Fibroblast of pulmonary artery (primary cell): Measurements from ENCODE around the gene DCTD.

ENCODE experiments used
- DNase-seq: peaks from one replicate; pipeline ENCODE4 v3.0.0-alpha.2; 2010; ENCODE audit warnings: low read depth
- H3K4me3 ChIP-seq: replicated peaks from 2 replicates; pipeline ENCODE4 v1.5.1; 2011; ENCODE audit warnings: low read depth, mild to moderate bottlenecking, control low read depth, low read length, moderate library complexity
- TF ChIP-seq, protein P1 (sequence below): IDR thresholded peaks from 2 replicates; pipeline ENCODE4 v1.5.1; 2011; ENCODE audit warnings: mild to moderate bottlenecking, control low read depth, low read length, inconsistent platforms; ENCODE audit errors: missing control alignments

Gene DCTD

GRCh38 chr4:182914357-182914756 lies 2.8 kb downstream of the DCTD start:
- TF ChIP-seq, protein P1, sequence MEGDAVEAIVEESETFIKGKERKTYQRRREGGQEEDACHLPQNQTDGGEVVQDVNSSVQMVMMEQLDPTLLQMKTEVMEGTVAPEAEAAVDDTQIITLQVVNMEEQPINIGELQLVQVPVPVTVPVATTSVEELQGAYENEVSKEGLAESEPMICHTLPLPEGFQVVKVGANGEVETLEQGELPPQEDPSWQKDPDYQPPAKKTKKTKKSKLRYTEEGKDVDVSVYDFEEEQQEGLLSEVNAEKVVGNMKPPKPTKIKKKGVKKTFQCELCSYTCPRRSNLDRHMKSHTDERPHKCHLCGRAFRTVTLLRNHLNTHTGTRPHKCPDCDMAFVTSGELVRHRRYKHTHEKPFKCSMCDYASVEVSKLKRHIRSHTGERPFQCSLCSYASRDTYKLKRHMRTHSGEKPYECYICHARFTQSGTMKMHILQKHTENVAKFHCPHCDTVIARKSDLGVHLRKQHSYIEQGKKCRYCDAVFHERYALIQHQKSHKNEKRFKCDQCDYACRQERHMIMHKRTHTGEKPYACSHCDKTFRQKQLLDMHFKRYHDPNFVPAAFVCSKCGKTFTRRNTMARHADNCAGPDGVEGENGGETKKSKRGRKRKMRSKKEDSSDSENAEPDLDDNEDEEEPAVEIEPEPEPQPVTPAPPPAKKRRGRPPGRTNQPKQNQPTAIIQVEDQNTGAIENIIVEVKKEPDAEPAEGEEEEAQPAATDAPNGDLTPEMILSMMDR, result no peak
- DNase-seq, result no peak
- no peak overlapping the region for H3K4me3 ChIP-seq

- DNase-seq, result no peak
- TF ChIP-seq, protein P1, result no peak
- no peak overlapping the region for H3K4me3 ChIP-seq
These were observed 3.6 kb downstream of the DCTD start for GRCh38 chr4:182913621-182914020.

DNA sequence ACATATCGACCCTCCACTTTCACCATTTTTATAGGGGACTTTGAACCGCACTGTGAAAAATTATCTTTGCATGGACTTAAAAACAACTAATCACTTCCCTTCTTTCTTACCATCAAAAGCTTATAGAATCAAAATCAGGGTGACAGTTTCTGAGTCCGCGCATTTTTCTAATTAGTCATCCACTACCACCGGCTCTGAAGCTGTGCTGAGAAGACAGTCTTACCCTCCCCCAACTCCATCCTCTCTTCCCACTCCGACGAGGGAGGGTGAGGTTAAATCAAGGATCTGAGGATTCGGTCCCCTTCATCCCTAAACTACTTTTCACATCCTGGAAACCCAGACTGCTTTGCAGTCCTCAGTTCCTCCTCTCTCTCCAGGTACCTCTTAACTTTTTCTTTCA lies 4.2 kb downstream of the DCTD start:
- no peak for DNase-seq
- TF ChIP-seq, protein P1, result no peak
- no peak overlapping the region for H3K4me3 ChIP-seq

- no peak for DNase-seq
- TF ChIP-seq, protein P1, result no peak
- no peak overlapping the region for H3K4me3 ChIP-seq
These were observed 9.1 kb downstream of the DCTD start for GRCh38 chr4:182908124-182908523.

DNA sequence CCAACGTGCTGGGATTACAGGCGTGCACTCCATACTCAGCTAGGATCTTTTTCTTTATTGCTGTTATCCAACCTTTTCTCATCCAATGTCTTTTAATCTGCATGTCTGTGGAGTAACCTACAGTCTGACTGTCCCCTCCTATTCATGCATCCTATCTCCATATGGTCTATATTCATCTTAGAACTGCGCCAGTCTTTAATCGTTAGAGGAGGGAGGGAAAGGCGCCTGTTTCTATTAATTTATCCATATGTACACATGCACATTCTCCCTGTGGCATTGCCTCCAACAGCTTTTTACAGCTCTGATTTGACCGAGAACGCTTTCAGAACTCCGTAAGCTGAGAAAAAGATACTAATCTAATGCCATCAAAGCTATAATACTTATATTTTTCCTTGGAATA lies 9.8 kb downstream of the DCTD start:
- no peak overlapping the region for H3K4me3 ChIP-seq
- no peak for DNase-seq
- TF ChIP-seq, protein P1, result no peak

GRCh38 chr4:182906786-182907185 lies 10.4 kb downstream of the DCTD start:
- no peak for DNase-seq
- H3K4me3 ChIP-seq, result no peak overlapping the region
- TF ChIP-seq, protein P1, result no peak

DNA sequence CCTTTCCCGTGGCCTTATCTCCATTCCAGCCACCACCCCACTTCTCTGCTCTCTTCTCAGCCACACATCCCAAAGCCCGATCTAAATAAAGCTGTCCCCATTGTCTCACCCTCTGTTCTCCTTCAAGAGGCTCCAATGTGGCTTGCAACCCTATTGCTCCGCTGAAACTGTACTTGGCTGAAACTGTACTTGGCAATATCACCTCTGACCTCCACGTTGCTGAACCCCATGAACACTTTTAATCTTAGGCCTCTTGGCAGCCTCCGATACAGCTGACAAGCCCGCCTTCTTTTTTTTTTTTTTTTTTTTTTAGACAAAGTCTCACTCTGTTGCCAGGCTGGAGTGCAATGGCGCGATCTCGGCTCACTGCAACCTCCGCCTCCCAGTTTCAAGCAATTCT lies 12.1 kb downstream of the DCTD start:
- TF ChIP-seq, protein P1, result no peak
- no peak for DNase-seq
- no peak overlapping the region for H3K4me3 ChIP-seq
